Measurements from ENCODE around the gene SORT1. TPM values are rescaled to one million over a fixed set of nuclear protein-coding genes. Genes with fewer than 3 reads are reported as not detected.
"Not testable (repeated sequence)": the region's sequence is repeated elsewhere in the genome, so short reads cannot be mapped to it uniquely, and the experiment has no call there.

SORT1 gene
- polyA plus RNA-seq (2011; rRNA removed) (38.6 and 52.6 TPM in 2 replicates), polyA minus RNA-seq (2011; rRNA and poly(A)+ RNA removed) (144 and 155 TPM in 2 replicates)

DNA sequence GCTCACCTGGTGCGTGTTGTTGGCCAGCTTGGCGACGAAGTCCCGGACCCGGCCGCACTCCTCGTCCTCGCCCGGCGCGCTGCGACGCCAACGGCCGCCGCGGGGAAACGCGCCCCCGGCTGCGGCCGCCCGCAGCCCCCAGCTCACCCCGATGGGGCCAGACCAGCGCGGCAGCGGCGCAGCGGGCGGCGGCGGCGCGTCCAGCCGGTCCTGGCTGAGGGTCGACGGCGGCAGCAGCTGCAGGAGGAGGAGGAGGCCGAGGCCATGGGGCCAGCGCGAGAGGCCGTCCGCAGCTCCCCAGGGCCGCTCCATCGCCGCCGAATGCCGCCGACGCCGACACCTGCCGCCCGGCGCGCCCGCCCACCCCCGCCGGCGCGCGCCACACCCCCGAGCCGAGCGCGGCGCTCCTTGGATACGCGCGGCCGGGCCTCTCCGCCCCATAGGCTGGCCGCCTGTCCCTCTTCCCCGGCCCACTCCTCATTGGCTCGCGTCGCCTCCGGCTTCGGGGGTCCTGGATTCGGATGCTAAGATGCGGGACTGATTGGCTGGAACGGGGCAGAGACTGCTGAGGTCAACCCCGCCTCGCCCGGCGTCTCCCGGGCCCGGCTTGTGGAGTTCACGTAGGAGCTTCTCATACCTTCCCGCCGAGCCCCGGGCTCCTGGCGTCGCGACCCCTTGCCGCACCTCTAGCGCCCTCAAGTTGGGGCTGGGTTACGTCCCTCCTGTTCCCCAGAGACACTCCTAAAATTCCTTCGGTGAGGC, at the start of gene SORT1:
Gene SORT1 (minus strand): TSS at position 338 of the 762 bp plus-strand sequence. CDS start 26 bp downstream, at position 312.
- POLR2A ChIA-PET = no interaction called here
- peaks cover 1% of the 10 kb centered on the region; the same call in 1 of the 2 replicates for H3K36me3 ChIP-seq (ENCODE audit: control insufficient read depth, insufficient read depth, low read length)
- no peaks in the 10 kb centered on the region for H3K27me3 ChIP-seq (ENCODE audit: control insufficient read depth, insufficient read depth, low read length)
- H3K4me3 ChIP-seq (ENCODE audit: low read depth, low read length) = peak within 1 kb of the TSS; percentile 50
- TF ChIP-seq, protein P1, sequence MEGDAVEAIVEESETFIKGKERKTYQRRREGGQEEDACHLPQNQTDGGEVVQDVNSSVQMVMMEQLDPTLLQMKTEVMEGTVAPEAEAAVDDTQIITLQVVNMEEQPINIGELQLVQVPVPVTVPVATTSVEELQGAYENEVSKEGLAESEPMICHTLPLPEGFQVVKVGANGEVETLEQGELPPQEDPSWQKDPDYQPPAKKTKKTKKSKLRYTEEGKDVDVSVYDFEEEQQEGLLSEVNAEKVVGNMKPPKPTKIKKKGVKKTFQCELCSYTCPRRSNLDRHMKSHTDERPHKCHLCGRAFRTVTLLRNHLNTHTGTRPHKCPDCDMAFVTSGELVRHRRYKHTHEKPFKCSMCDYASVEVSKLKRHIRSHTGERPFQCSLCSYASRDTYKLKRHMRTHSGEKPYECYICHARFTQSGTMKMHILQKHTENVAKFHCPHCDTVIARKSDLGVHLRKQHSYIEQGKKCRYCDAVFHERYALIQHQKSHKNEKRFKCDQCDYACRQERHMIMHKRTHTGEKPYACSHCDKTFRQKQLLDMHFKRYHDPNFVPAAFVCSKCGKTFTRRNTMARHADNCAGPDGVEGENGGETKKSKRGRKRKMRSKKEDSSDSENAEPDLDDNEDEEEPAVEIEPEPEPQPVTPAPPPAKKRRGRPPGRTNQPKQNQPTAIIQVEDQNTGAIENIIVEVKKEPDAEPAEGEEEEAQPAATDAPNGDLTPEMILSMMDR (IDR thresholded peaks at IDR 0.05; ENCODE audit: insufficient read depth, low read depth, low read length) = 0 out of 2 replicates have a peak, but pooled peaks have one; percentile 10
- CTCF ChIA-PET = interaction anchor here (0.6 to 9.2 kb wide), 21 partner anchors 10 to 197 kb away, joined by 3 to 140 read pairs (median 5); partner anchors contain the start of genes CYB561D1 and PSRC1
- peak; percentile 32 for DNase-seq (ENCODE audit: low read depth)

GRCh38 chr1:109445949-109446695, 48.4 kb upstream of the SORT1 start:
- H3K36me3 ChIP-seq (ENCODE audit: control insufficient read depth, insufficient read depth, low read length); H3K4me3 ChIP-seq (ENCODE audit: low read depth, low read length); CTCF ChIA-PET; H3K27me3 ChIP-seq (ENCODE audit: control insufficient read depth, insufficient read depth, low read length): not testable (repeated sequence)
- peak; percentile 96 for DNase-seq (ENCODE audit: low read depth)
- POLR2A ChIA-PET = interaction anchor here (0.7 to 1.0 kb wide), 2 partner anchors 21 to 170 kb away, joined by 5 to 8 read pairs; no protein-coding TSS in a partner anchor

GRCh38 chr1:109444346-109444745, 46.6 kb upstream of the SORT1 start:
- TF ChIP-seq, protein P1 (IDR thresholded peaks at IDR 0.05; ENCODE audit: insufficient read depth, low read depth, low read length) = no peak
- CTCF ChIA-PET = interaction anchor here (1.2 kb wide), 2 partner anchors 9 to 14 kb away, joined by 3 to 4 read pairs; no protein-coding TSS in a partner anchor

GRCh38 chr1:109443476-109443875, 45.8 kb upstream of the SORT1 start:
- CTCF ChIA-PET = interaction anchor here (1.2 kb wide), 1 partner anchor 10 kb away, joined by 4 read pairs; no protein-coding TSS in a partner anchor

More at GRCh38 chr1:109444346-109444745, 46.6 kb upstream of the SORT1 start:
- H3K4me3 ChIP-seq (ENCODE audit: low read depth, low read length) = no peak overlapping the region
- H3K27me3 ChIP-seq (ENCODE audit: control insufficient read depth, insufficient read depth, low read length) = no peaks in the 10 kb centered on the region
- H3K36me3 ChIP-seq (ENCODE audit: control insufficient read depth, insufficient read depth, low read length) = no peaks in the 10 kb centered on the region
- POLR2A ChIA-PET = no interaction called here
- DNase-seq (ENCODE audit: low read depth) = no peak

DNA sequence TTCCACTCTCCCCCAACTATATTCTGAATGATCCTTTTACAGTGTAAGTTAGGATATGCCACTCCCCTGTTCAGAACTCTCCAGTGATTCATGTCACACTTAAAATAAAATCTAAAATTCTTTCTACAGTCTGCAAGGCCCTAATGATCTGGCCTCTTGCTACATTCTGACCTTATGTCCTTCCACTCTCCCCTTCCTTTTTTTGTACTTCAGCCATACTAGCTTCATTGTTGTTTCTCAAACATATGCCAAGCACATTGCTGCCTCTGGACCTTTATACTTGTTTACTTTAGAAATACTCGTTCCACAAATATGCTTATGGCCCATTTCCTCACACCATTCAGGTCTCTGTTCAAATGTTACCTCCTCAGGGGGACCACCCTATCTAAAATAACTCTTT, 43.4 kb upstream of the SORT1 start:
- no peak overlapping the region for H3K4me3 ChIP-seq (ENCODE audit: low read depth, low read length)
- TF ChIP-seq, protein P1 (IDR thresholded peaks at IDR 0.05; ENCODE audit: insufficient read depth, low read depth, low read length) = no peak
- ChIA-PET CTCF (interaction anchor here (0.6 kb wide), 1 partner anchor 21 kb away, joined by 3 read pairs; no protein-coding TSS in a partner anchor), POLR2A (interaction anchor here (1.0 kb wide), 2 partner anchors 11 to 43 kb away, joined by 3 read pairs; partner anchors contain the start of gene ATXN7L2)
- H3K36me3 ChIP-seq (ENCODE audit: control insufficient read depth, insufficient read depth, low read length) = no peaks in the 10 kb centered on the region
- peak; percentile 76 for DNase-seq (ENCODE audit: low read depth)
- no peaks in the 10 kb centered on the region for H3K27me3 ChIP-seq (ENCODE audit: control insufficient read depth, insufficient read depth, low read length)

More at GRCh38 chr1:109443476-109443875, 45.8 kb upstream of the SORT1 start:
- Histone ChIP-seq H3K36me3 (ENCODE audit: control insufficient read depth, insufficient read depth, low read length) (no peaks in the 10 kb centered on the region), H3K27me3 (ENCODE audit: control insufficient read depth, insufficient read depth, low read length) (no peaks in the 10 kb centered on the region), H3K4me3 (ENCODE audit: low read depth, low read length) (no peak overlapping the region)
- TF ChIP-seq, protein P1 (IDR thresholded peaks at IDR 0.05; ENCODE audit: insufficient read depth, low read depth, low read length) = no peak
- no peak for DNase-seq (ENCODE audit: low read depth)
- POLR2A ChIA-PET = no interaction called here

Measured in BJ (cell line).